ENCODE data around the gene TPRA1. TPM values are rescaled to one million over a fixed set of nuclear protein-coding genes. Genes with fewer than 3 reads are reported as not detected.

The TPRA1 gene
- total RNA-seq, 1 donor: 25.6 TPM

GRCh38 chr3:127590282-127590592 is 296 bp downstream of the TPRA1 start:
- TF ChIP-seq, protein P1, sequence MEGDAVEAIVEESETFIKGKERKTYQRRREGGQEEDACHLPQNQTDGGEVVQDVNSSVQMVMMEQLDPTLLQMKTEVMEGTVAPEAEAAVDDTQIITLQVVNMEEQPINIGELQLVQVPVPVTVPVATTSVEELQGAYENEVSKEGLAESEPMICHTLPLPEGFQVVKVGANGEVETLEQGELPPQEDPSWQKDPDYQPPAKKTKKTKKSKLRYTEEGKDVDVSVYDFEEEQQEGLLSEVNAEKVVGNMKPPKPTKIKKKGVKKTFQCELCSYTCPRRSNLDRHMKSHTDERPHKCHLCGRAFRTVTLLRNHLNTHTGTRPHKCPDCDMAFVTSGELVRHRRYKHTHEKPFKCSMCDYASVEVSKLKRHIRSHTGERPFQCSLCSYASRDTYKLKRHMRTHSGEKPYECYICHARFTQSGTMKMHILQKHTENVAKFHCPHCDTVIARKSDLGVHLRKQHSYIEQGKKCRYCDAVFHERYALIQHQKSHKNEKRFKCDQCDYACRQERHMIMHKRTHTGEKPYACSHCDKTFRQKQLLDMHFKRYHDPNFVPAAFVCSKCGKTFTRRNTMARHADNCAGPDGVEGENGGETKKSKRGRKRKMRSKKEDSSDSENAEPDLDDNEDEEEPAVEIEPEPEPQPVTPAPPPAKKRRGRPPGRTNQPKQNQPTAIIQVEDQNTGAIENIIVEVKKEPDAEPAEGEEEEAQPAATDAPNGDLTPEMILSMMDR (IDR thresholded peaks at IDR 0.05; ENCODE audit: insufficient read depth, low read length): no peak
- H3K4me3 ChIP-seq (ENCODE audit: low read depth, low read length): peak overlapping the region; percentile 88
- no peak for DNase-seq (ENCODE audit: low read depth)

DNA sequence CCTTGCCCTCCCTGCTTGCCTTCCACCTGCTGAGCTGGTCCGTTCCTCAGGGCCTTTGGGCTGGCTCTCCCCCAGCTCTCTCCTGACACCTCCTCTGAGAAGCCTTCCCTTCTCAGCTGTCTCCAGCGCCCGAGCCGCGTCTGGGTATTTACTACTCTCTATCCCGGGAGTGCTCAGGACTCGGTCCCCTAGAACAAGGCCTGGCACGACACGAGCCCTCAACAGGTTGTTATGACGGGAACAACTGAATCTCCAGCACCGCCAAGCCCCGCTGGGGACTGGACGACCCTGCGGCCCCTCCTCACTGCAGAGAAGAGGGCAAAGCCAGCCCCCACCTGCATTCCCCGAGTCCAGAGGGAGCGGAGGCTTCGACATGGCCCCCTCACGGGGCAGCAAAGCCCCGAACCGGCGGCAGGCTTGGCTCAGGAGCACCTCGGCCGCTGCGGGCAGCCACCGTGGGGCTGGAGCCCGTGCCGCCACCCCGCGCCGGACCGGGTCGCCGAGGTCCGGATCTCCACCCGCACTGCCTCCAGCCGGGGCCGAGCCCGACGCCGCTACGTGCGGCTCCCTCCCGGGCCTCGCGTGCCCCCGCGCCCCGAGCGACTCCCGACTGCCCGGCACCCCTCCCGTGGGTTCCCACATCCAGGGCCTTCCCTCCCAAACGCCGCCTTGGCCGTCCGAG is 792 bp downstream of the TPRA1 start:
- TF ChIP-seq, protein P1 (IDR thresholded peaks at IDR 0.05; ENCODE audit: insufficient read depth, low read length): no peak
- peak overlapping the region; percentile 88 for H3K4me3 ChIP-seq (ENCODE audit: low read depth, low read length)
- no peak for DNase-seq (ENCODE audit: low read depth)

GRCh38 chr3:127588806-127589577 is 1.5 kb downstream of the TPRA1 start:
- TF ChIP-seq, protein P1 (IDR thresholded peaks at IDR 0.05; ENCODE audit: insufficient read depth, low read length): no peak
- peak; percentile 67 for DNase-seq (ENCODE audit: low read depth)
- H3K4me3 ChIP-seq (ENCODE audit: low read depth, low read length): peak overlapping the region; percentile 88

DNA sequence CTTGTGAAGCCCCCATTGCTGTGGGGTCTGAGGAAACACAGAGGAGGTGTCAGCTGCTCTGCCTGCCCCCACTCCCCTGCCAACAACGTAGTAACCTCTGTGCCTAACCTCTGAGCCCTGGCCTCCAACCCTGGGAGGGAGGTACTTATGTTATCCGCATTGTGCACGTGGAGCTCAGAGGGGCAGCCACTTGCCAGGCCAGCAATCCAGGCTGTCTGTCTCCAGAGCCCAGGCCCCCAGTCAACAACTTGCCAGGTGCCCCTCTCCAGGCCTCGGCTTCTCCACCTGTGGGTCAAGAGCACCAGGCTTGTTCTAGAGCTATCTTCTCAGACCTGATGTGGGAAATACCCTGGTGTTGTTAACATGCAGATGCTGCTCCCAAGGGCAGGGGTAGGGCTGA is 2.7 kb downstream of the TPRA1 start:
- peak overlapping the region; percentile 18 for H3K4me3 ChIP-seq (ENCODE audit: low read depth, low read length)
- no peak for DNase-seq (ENCODE audit: low read depth)
- TF ChIP-seq, protein P1 (IDR thresholded peaks at IDR 0.05; ENCODE audit: insufficient read depth, low read length): no peak

DNA sequence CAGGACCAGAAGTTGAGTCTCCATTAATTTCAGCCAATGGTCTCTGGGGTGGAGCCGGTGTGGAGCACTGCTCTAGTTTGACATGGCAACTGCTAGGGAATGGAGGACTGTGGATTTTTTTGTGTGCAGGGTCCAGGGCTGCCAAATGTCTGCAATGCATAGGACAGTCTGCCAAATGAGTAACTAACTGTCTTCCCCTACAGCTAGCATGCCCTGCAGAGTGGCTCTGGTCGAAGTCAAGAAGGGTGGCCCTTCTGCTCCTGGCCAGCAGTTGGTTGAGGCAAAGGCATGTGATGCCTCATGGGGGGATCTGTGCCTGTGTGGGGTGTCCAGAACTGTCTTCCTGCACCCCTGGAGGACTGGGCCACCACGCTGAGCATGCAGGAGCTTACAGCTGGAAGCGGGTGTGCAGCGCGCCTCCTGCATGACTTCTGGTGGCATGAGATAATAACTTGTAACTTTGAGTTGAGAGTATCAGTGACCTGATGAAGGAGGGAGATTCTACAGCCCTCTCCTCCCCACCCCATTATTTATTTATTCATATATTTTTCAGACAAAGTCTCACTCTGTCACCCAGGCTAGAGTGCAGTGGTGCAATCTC is 4.6 kb downstream of the TPRA1 start:
- TF ChIP-seq, protein P1 (IDR thresholded peaks at IDR 0.05; ENCODE audit: insufficient read depth, low read length): no peak
- DNase-seq (ENCODE audit: low read depth): peak; percentile 33
- H3K4me3 ChIP-seq (ENCODE audit: low read depth, low read length): no peak overlapping the region

DNA sequence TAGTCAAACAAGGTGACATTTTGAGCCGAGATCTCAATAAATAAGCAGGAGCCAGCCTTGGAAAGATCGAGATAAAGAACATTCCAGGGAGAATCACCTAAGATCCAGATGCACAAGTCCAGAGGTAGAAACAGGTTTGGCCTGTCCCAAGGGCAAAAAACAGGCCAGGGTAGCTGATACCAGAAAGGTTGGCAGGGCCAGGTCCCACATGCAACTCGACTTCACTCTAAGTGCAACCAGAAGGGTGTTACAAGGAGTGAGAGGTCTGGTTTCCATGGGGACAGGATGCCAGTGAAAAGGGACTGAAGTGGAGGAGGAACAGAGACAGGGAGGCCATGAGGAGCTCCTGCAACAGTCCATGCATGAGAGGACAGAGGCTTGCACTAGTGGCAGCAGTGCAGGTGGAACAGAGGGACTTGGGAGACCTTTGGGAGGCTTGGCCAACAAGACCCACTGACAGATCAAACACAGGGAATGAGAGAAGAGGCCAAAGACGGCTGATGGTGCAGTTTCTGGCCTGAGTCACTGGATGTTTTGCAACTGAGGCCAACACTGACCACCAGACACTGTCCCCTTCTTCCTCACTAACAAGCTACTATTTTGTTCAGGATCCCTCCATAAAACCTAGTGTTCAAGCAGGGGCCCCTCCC is 5.2 kb downstream of the TPRA1 start:
- no peak overlapping the region for H3K4me3 ChIP-seq (ENCODE audit: low read depth, low read length)

More for the DNA sequence above, 5.2 kb downstream of the TPRA1 start:
- DNase-seq (ENCODE audit: low read depth): no peak
- TF ChIP-seq, protein P1 (IDR thresholded peaks at IDR 0.05; ENCODE audit: insufficient read depth, low read length): no peak
